ENCODE measurements around the gene SOX30.

SOX30 gene

DNA sequence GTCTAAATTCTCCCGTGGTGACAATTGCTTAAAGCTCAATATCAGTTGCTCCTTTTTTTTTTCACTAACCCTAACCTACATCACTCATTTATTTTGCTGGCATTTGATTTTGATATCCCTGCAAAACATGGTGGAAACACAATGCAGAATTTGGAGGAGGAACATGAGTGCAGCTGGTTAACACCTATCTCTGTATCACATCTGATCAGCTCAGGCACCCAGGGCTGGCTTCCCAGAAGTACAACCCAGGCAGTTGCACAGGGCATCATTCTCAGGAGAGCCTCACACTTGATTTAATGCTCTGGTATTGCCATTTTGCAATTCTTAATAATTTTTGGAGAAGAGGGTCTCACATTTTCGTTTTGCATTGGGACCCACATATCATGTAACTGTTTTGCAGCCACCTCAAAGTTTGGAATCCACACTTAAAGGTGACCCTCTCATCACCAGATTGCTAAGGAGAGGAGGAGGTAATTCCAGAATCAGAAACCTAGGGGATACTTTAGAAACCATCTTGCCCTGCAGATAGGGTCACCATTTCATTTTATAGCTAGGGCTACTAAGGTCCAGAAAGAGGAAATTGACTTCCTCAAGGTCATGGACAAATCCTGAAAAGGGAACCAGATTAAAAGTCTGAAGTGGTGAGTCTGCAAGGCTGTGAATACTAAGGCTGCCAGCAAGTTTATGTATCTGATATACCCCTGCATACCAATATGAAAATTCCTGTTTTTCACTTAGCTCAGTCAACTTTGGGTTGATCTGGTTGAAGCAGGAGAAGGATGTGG is 57.4 kb downstream of the SOX30 start:
- TF ChIP-seq POLR2AphosphoS5 (IDR thresholded peaks at IDR 0.05; ENCODE audit: borderline replicate concordance, low read depth, low read length): no peak
- TF ChIP-seq EZH2 (IDR thresholded peaks at IDR 0.05): no peak
- TF ChIP-seq FOXP2 (optimal IDR thresholded peaks at IDR 0.05; ENCODE audit: control extremely low read depth, extremely low read length, insufficient read depth): no peak
- H3K4me3 ChIP-seq: no peak overlapping the region
- no peak for DNase-seq (ENCODE audit: low read depth, low spot score)
- 0 out of 2 replicates have a peak, but pooled peaks cover 3% of the 10 kb centered on the region for H3K9me3 ChIP-seq (ENCODE audit: low read depth, low read length)
- no peak overlapping the region for H3K27ac ChIP-seq
- no peak overlapping the region for H3K9ac ChIP-seq (ENCODE audit: insufficient read length)
- no peaks in the 10 kb centered on the region for H3K36me3 ChIP-seq (ENCODE audit: insufficient read depth, low read length)

DNA sequence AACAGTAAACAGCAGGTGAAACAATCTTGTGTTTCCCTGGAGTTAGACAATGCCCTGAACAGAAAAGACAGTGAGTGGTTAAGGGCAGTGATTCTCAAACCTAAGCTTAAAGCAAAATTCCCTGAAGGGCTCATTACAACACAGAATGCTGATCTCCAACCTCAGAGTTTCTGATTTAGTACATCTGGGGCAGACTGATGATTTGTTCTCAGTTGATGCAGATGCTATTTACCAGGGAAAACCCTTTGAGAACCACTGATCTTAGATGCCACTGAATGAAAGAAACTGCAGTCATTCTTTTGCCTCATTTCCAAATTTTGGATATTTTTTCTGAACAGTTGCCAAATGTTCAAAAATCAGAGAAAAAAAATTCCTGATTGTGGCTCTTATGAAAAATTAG is 58.0 kb downstream of the SOX30 start:
- Histone ChIP-seq H3K4me3 (no peak overlapping the region), H3K36me3 (ENCODE audit: insufficient read depth, low read length) (no peaks in the 10 kb centered on the region), H3K9ac (ENCODE audit: insufficient read length) (no peak overlapping the region), H3K27ac (no peak overlapping the region), H3K9me3 (ENCODE audit: low read depth, low read length) (0 out of 2 replicates have a peak, but pooled peaks cover 3% of the 10 kb centered on the region)
- TF ChIP-seq FOXP2 (optimal IDR thresholded peaks at IDR 0.05; ENCODE audit: control extremely low read depth, extremely low read length, insufficient read depth) (no peak), POLR2AphosphoS5 (IDR thresholded peaks at IDR 0.05; ENCODE audit: borderline replicate concordance, low read depth, low read length) (no peak), EZH2 (IDR thresholded peaks at IDR 0.05) (no peak)
- no peak for DNase-seq (ENCODE audit: low read depth, low spot score)

GRCh38 chr5:157593052-157593757 is 59.0 kb downstream of the SOX30 start:
- H3K4me3 ChIP-seq: no peak overlapping the region
- no peak overlapping the region for H3K9ac ChIP-seq (ENCODE audit: insufficient read length)
- H3K36me3 ChIP-seq (ENCODE audit: insufficient read depth, low read length): no peaks in the 10 kb centered on the region
- TF ChIP-seq POLR2AphosphoS5 (IDR thresholded peaks at IDR 0.05; ENCODE audit: borderline replicate concordance, low read depth, low read length) (no peak), EZH2 (IDR thresholded peaks at IDR 0.05) (no peak), FOXP2 (optimal IDR thresholded peaks at IDR 0.05; ENCODE audit: control extremely low read depth, extremely low read length, insufficient read depth) (no peak)
- DNase-seq (ENCODE audit: low read depth, low spot score): no peak
- 0 out of 2 replicates have a peak, but pooled peaks cover 3% of the 10 kb centered on the region for H3K9me3 ChIP-seq (ENCODE audit: low read depth, low read length)
- no peak overlapping the region for H3K27ac ChIP-seq

GRCh38 chr5:157592594-157592993 is 59.6 kb downstream of the SOX30 start:
- TF ChIP-seq FOXP2 (optimal IDR thresholded peaks at IDR 0.05; ENCODE audit: control extremely low read depth, extremely low read length, insufficient read depth): no peak
- TF ChIP-seq POLR2AphosphoS5 (IDR thresholded peaks at IDR 0.05; ENCODE audit: borderline replicate concordance, low read depth, low read length): no peak
- no peak for TF ChIP-seq EZH2 (IDR thresholded peaks at IDR 0.05)
- Histone ChIP-seq H3K27ac (no peak overlapping the region), H3K9ac (ENCODE audit: insufficient read length) (no peak overlapping the region), H3K36me3 (ENCODE audit: insufficient read depth, low read length) (no peaks in the 10 kb centered on the region), H3K4me3 (no peak overlapping the region), H3K9me3 (ENCODE audit: low read depth, low read length) (0 out of 2 replicates have a peak, but pooled peaks cover 3% of the 10 kb centered on the region)
- DNase-seq (ENCODE audit: low read depth, low spot score): no peak

DNA sequence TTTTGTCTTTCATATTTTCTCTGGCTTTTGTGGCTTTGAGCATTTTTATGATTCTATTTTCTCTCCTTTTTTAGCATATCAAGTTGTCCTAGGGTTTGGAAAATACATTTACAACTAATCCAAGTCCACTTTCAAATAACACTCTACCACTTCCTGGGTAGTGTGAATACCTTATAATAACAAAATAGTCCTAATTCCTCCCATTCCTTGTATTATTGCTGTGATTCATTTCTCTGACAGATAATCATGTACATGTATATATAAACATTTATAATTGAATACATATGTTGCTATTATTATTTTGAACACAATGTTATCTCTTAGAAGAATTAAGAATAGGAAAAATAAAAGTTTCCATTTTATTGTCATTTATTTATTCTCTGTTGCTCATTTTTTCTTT is 61.8 kb downstream of the SOX30 start:
- DNase-seq (ENCODE audit: low read depth, low spot score): no peak
- Histone ChIP-seq H3K36me3 (ENCODE audit: insufficient read depth, low read length) (no peaks in the 10 kb centered on the region), H3K9me3 (ENCODE audit: low read depth, low read length) (0 out of 2 replicates have a peak, but pooled peaks cover 3% of the 10 kb centered on the region), H3K27ac (no peak overlapping the region), H3K9ac (ENCODE audit: insufficient read length) (no peak overlapping the region), H3K4me3 (no peak overlapping the region)
- no peak for TF ChIP-seq FOXP2 (optimal IDR thresholded peaks at IDR 0.05; ENCODE audit: control extremely low read depth, extremely low read length, insufficient read depth)
- TF ChIP-seq POLR2AphosphoS5 (IDR thresholded peaks at IDR 0.05; ENCODE audit: borderline replicate concordance, low read depth, low read length): no peak
- TF ChIP-seq EZH2 (IDR thresholded peaks at IDR 0.05): no peak

- Histone ChIP-seq H3K36me3 (ENCODE audit: insufficient read depth, low read length) (no peaks in the 10 kb centered on the region), H3K9me3 (ENCODE audit: low read depth, low read length) (no peaks in the 10 kb centered on the region), H3K4me3 (no peak overlapping the region), H3K27ac (no peak overlapping the region), H3K9ac (ENCODE audit: insufficient read length) (no peak overlapping the region)
- no peak for DNase-seq (ENCODE audit: low read depth, low spot score)
- TF ChIP-seq EZH2 (IDR thresholded peaks at IDR 0.05): no peak
- no peak for TF ChIP-seq FOXP2 (optimal IDR thresholded peaks at IDR 0.05; ENCODE audit: control extremely low read depth, extremely low read length, insufficient read depth)
- TF ChIP-seq POLR2AphosphoS5 (IDR thresholded peaks at IDR 0.05; ENCODE audit: borderline replicate concordance, low read depth, low read length): no peak
Measured at GRCh38 chr5:157584628-157585027, 67.6 kb downstream of the SOX30 start.

- no peak for DNase-seq (ENCODE audit: low read depth, low spot score)
- TF ChIP-seq EZH2 (IDR thresholded peaks at IDR 0.05) (no peak), POLR2AphosphoS5 (IDR thresholded peaks at IDR 0.05; ENCODE audit: borderline replicate concordance, low read depth, low read length) (no peak), FOXP2 (optimal IDR thresholded peaks at IDR 0.05; ENCODE audit: control extremely low read depth, extremely low read length, insufficient read depth) (no peak)
- no peak overlapping the region for H3K9ac ChIP-seq (ENCODE audit: insufficient read length)
- no peak overlapping the region for H3K27ac ChIP-seq
- H3K9me3 ChIP-seq (ENCODE audit: low read depth, low read length): no peaks in the 10 kb centered on the region
- no peak overlapping the region for H3K4me3 ChIP-seq
- no peaks in the 10 kb centered on the region for H3K36me3 ChIP-seq (ENCODE audit: insufficient read depth, low read length)
Measured at GRCh38 chr5:157582731-157583620, 69.3 kb downstream of the SOX30 start.

Data from SK-N-MC (cell line).